ENCODE measurements around the gene NFYC.

The NFYC gene

GRCh38 chr1:40760984-40761383 is 69.5 kb downstream of the NFYC start:
- no peak for DNase-seq (ENCODE audit: low read depth in 2 of 2)

GRCh38 chr1:40762144-40762923 is 70.8 kb downstream of the NFYC start:
- no peak for DNase-seq (ENCODE audit: low read depth in 2 of 2)

- DNase-seq (ENCODE audit: low read depth in 2 of 2) = no peak
Observed at GRCh38 chr1:40763742-40764532, 72.4 kb downstream of the NFYC start.

DNA sequence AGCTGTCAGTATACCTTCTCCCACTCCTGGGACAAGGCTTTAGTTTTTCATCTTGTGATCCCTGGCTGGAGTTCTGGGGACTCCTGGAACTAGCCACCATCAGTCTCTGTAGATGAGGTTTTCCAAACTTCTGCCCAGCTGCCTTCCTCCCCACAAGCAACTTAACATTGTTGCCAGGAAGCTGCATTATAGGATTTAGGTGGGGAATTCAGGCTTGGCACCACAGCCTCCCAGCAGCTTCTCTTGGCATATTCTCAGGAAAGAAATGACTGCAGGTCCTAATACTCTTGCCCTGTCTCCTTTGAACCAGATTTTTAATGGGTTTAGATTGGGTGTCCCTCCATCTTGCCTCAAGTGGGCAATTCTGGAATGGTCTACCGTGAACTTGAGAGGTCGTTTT is 73.5 kb downstream of the NFYC start:
- DNase-seq (ENCODE audit: low read depth in 2 of 2) = no peak

- no peak for DNase-seq (ENCODE audit: low read depth in 2 of 2)
Observed at GRCh38 chr1:40766017-40766416, 74.5 kb downstream of the NFYC start.

- no peak for DNase-seq (ENCODE audit: low read depth in 2 of 2)
Observed at GRCh38 chr1:40766560-40766959, 75.1 kb downstream of the NFYC start.

DNA sequence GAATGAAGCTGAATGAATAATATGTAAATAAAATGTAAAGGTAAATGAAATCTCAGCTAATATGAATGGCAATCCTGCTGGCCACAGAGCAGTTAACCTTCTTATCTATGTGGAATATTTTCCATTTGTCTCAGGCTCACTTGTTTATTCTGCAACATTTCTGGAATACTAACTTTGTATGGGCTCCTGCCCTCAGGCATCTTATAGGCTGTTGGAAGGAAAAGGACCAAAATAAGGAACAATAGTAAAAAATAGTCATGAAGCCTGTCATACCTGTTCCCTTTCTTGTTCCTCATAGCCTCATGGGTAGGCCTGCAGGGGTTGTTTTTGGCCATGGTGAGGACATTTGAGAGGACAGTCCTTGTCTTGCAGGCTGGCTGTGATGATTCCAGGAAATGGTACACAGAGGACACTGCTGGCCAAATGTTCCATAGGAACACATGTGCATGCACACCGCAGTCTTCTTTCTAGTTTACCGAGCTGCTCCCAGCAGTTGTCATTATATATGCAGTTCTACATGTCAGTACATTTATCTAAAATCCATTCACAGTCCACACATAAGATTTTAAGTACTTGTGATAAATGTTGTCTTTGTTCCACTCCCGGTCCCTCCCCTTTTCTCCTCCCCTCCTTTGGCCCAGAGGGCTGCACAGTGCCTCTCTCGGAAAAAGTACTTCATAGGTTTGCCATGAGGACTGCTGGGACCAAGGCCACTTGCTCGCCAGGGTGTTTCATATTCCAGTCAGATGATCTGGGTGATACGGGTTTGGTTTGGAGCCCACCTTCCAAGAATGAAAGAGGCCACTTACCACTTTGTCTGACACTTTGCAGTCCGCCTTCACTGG is 76.9 kb downstream of the NFYC start:
- no peak for DNase-seq (ENCODE audit: low read depth in 2 of 2)

- DNase-seq (ENCODE audit: low read depth in 2 of 2) = no peak
Observed at GRCh38 chr1:40769815-40770214, 78.3 kb downstream of the NFYC start.

GRCh38 chr1:40770296-40771070 is 79.0 kb downstream of the NFYC start:
- DNase-seq (ENCODE audit: low read depth in 2 of 2) = no peak

GRCh38 chr1:40772146-40772955 is 80.8 kb downstream of the NFYC start:
- no peak for DNase-seq (ENCODE audit: low read depth in 2 of 2)

GRCh38 chr1:40773748-40774265 is 82.3 kb downstream of the NFYC start:
- DNase-seq (ENCODE audit: low read depth in 2 of 2) = no peak

DNA sequence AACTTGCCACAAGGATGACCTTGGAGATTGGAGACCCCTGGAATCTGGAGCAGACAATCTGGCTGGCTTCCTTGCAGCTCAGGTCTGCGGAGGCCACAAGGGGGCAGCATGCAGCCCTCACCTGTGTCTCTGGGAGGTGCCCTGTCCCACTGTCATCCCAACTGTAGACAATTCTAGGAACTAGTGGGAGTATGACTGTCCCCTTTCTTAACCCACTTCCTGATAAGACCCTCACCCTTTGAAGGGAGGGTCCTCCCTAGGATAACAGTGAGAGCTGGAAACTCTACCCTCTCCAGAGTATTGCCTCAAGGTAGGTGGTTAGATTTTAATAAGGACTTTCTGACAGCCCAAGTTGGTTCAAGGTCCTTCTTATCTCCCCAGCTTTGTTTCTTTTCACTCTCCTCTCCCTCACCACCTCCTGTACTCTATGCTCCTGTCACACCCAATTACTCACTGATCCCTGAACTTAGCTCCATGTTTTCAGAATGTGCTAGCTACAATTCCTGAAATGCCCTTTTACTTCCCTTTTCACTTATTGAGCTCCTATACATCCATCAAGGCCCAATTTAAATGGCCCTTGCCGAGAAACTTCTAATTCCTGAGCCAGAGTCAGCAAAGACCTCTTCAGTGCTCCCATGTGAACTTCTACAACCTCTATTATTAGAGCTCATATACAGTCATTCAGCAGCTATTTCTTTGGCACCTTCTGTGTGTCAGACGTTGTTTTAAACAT is 82.9 kb downstream of the NFYC start:
- peak; percentile 30 to 53 for DNase-seq (ENCODE audit: low read depth in 2 of 2)

DNA sequence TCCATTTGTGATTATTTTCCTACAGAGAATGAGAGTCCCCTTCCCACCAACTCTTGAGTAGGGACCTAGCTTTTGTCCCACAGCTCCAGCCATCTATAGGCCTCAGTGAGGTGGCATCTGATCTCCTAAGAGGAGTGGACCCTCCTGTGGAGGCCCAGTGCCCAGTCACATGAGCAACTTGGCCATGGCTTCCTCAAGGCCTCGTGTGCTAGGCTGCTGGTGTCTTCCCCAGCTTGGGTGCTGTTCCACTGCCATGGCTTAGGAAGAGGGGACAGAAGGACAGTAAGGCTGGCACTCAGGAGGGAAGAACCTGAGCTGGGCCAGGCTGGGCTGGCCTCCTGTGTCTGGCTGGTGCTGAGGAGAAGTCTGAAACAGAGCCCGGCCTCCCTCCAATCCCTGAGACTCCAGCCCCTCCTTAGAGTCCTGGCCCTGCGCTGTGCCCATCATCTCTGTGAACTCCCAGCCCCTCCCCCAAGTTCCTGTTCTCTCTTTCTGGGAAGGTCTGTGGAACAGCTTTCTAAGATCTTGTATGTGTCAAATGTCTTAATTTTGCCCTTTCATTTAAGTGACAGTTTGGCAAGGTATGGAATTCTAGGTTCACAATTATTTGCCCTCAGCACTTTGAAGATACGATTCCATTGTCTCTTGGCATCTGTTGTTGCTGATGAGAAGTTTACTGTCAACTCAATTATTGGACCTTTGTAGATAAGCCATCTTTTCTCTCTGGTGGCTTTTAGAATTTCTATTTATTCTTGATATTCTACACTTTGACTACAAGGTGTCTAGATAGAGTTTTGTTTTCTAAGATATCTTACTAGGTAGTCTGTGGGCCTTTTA is 85.0 kb downstream of the NFYC start:
- no peak for DNase-seq (ENCODE audit: low read depth in 2 of 2)

GRCh38 chr1:40777224-40777970 is 85.9 kb downstream of the NFYC start:
- no peak for DNase-seq (ENCODE audit: low read depth in 2 of 2)

- DNase-seq (ENCODE audit: low read depth in 2 of 2) = no peak
Observed at GRCh38 chr1:40780678-40781607, 89.4 kb downstream of the NFYC start.

DNA sequence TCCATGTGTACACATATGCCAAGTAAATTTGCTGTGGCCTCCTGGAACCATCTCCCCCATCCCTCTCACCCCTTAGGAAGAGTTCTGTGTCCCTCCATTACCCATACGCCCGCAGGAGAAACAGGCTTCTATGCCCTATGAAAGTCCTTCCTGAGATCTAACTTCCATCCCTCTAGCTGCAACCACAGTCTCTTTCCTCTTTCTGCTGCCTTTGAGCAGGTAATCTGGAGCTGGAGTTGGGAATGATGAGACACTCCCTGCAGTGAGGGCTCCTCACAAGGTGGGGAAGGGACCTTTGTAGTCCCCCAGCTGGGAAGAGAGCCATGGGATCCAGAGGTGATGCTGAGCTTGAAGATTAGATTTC is 90.1 kb downstream of the NFYC start:
- no peak for DNase-seq (ENCODE audit: low read depth in 2 of 2)

DNA sequence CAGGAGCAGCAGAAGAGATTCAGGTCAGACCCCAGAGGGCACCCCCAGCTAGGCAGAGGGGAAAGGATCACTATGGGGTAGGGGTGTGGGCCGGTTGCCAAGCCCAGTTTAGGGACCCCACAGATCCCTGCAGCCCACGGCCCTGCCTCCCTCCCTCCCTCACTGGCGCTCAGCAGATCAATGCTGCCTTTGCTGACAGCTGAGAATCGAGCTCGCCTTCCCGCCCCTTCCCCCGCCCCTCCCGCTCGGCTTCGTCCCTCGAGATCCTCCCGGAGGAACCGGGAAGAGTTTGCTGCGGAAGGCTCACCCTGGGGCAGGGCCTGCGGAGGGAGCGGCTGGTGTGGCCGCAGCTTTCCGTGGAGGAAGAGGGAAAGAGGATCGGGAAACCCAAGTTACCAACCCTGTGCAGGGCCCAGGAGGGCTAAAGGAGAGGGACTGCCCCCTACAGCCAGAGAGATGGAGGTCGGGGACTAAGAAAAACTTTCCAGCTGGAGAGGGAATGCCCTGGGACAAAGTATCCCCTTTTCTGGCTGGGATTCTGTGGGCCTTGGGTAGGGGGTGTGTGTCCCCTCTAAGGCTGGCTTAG is 91.0 kb downstream of the NFYC start:
- DNase-seq (ENCODE audit: low read depth in 2 of 2) = no peak
